CD14-positive monocyte (primary cell): ENCODE data around the gene RPS6KA5. TPM values are rescaled to one million over a fixed set of nuclear protein-coding genes. Genes with fewer than 3 reads are reported as not detected.
A peak's percentile ranks its signal among the peaks of the same experiment; 100 is the strongest.

Experiments
- DNase-seq, 3 donors: peaks; one replicate each; pipeline ENCODE4 v3.0.0-alpha.2; 2011 to 2022
- H2AFZ ChIP-seq: 2 replicates; pipeline ENCODE4 v1.6.0; 2012; ENCODE audit warnings: mild to moderate bottlenecking, low read depth, low read length, inconsistent platforms; ENCODE audit not compliant: insufficient read depth, poor library complexity, severe bottlenecking
- H3K27ac ChIP-seq, 2 donors: 1 replicate in 1 of 2; 2 replicates in 1 of 2; pipeline ENCODE4 v1.5.1; 2012 to 2013; ENCODE audit warnings: low read length in 2 of 2, control low read depth in 1 of 2, inconsistent platforms in 1 of 2, low read depth in 1 of 2, mild to moderate bottlenecking in 1 of 2
- H3K27me3 ChIP-seq, 2 donors: one replicate each; pipeline versions ENCODE4 v1.6.0 to v1.6.1; 2011 to 2013; ENCODE audit warnings: low read length in 2 of 2; ENCODE audit not compliant: control insufficient read depth in 2 of 2, insufficient read depth in 2 of 2
- H3K36me3 ChIP-seq, 2 donors: replicated peaks in 1 of 2; 1 replicate in 1 of 2; 2 replicates in 1 of 2; pipeline versions ENCODE4 v1.5.1 to v1.6.1; 2012 to 2013; ENCODE audit warnings: low read length in 2 of 2, control low read depth in 1 of 2, inconsistent platforms in 1 of 2, mild to moderate bottlenecking in 1 of 2; ENCODE audit not compliant: insufficient read depth in 2 of 2, control insufficient read depth in 1 of 2
- H3K4me1 ChIP-seq, 2 donors: 1 replicate in 1 of 2; 2 replicates in 1 of 2; pipeline versions ENCODE4 v1.5.1 to v1.6.1; 2012 to 2013; ENCODE audit warnings: low read length in 2 of 2, control low read depth in 1 of 2, inconsistent platforms in 1 of 2, mild to moderate bottlenecking in 1 of 2, moderate library complexity in 1 of 2; ENCODE audit not compliant: insufficient read depth in 2 of 2, control insufficient read depth in 1 of 2
- H3K4me2 ChIP-seq: replicated peaks from 2 replicates; pipeline ENCODE3; 2012; ENCODE audit warnings: low read length, moderate library complexity, mild to moderate bottlenecking; ENCODE audit not compliant: poor library complexity, severe bottlenecking; ENCODE audit errors: extremely low read depth
- H3K4me3 ChIP-seq, 3 experiments: fragments of 200-600 bp in 1 of 3; sonication (generic) in 1 of 3; replicated peaks in 1 of 3; 1 replicate in 2 of 3; 2 replicates in 1 of 3; pipeline ENCODE4 v1.5.1; 2011 to 2013; ENCODE audit warnings: low read length in 3 of 3, mild to moderate bottlenecking in 3 of 3, control low read depth in 2 of 3, low read depth in 2 of 3, inconsistent platforms in 1 of 3, moderate library complexity in 1 of 3
- H3K79me2 ChIP-seq: 2 replicates; pipeline ENCODE4 v1.6.0; 2012; ENCODE audit warnings: mild to moderate bottlenecking, control low read depth, inconsistent platforms, low read length, moderate library complexity; ENCODE audit not compliant: insufficient read depth
- H3K9ac ChIP-seq: 2 replicates; pipeline ENCODE4 v1.6.0; 2017; ENCODE audit warnings: low read length, mild to moderate bottlenecking; ENCODE audit not compliant: insufficient read depth, poor library complexity, severe bottlenecking
- H3K9me3 ChIP-seq, 2 donors: replicated peaks in 1 of 2; 1 replicate in 1 of 2; 2 replicates in 1 of 2; pipeline versions ENCODE4 v1.5.1 to v1.6.1; 2012 to 2013; ENCODE audit warnings: low read length in 2 of 2, control low read depth in 1 of 2; ENCODE audit not compliant: control insufficient read depth in 1 of 2, insufficient read depth in 1 of 2
- H4K20me1 ChIP-seq: 2 replicates; pipeline ENCODE4 v1.6.0; 2012; ENCODE audit warnings: mild to moderate bottlenecking, low read length, control low read depth, moderate library complexity; ENCODE audit not compliant: insufficient read depth
- H3K27ac Mint-ChIP-seq, 7 donors: one replicate each; pipeline ENCODE4 v1.8.0; 2020; ENCODE audit warnings: mild to moderate bottlenecking in 7 of 7, mixed read lengths in 7 of 7, moderate library complexity in 6 of 7, inconsistent platforms in 2 of 7
- H3K27me3 Mint-ChIP-seq, 3 donors: one replicate each; pipeline ENCODE4 v1.8.0; 2021 to 2022; ENCODE audit warnings: low read depth in 3 of 3, mild to moderate bottlenecking in 3 of 3, mixed read lengths in 3 of 3, moderate library complexity in 3 of 3, inconsistent platforms in 1 of 3
- H3K36me3 Mint-ChIP-seq, 2 donors: one replicate each; pipeline ENCODE4 v1.8.0; 2020; ENCODE audit warnings: mixed read lengths in 2 of 2, inconsistent platforms in 1 of 2, mild to moderate bottlenecking in 1 of 2
- H3K4me1 Mint-ChIP-seq: one replicate; pipeline ENCODE4 v1.8.0; 2020; ENCODE audit warnings: mild to moderate bottlenecking, mixed read lengths
- H3K4me3 Mint-ChIP-seq, 2 donors: one replicate each; pipeline ENCODE4 v1.8.0; 2020; ENCODE audit warnings: mild to moderate bottlenecking in 2 of 2, mixed read lengths in 2 of 2, moderate library complexity in 1 of 2
- H3K9me3 Mint-ChIP-seq, 7 donors: one replicate each; pipeline ENCODE4 v1.8.0; 2020 to 2022; ENCODE audit warnings: mixed read lengths in 7 of 7, mild to moderate bottlenecking in 6 of 7, moderate library complexity in 6 of 7, inconsistent platforms in 2 of 7
- whole genome bisulfite sequencing: methylation state at CpG from one replicate; pipeline ENCODE4 v1.1.5; 2013; ENCODE audit warnings: missing lambda C conversion rate; ENCODE audit not compliant: insufficient coverage; 5-methylcytosine and 5-hydroxymethylcytosine counted together
- intact Hi-C, 2 donors: fragments of 100-400 bp; cut with micrococcal nuclease; formaldehyde crosslinking; loops; one replicate each; pipeline versions ENCODE4 v1.15.0 to v1.15.1; 2023
- polyA plus RNA-seq, 3 donors: library from polyadenylated mRNA; depleted of rRNA in 1 of 3; unstranded in 2 of 3; stranded (reverse) in 1 of 3; fragments of 300-500 nt in 2 of 3; fragments of >200 nt in 1 of 3; fragmentation: Illumina TruSeq in 2 of 3; gene quantifications; 1 replicate in 2 of 3; 2 replicates in 1 of 3; pipeline ENCODE4 v1.2.3, GENCODE V29; 2012 to 2021
- TF ChIP-seq, protein P1 (sequence below): fragments of 200-600 bp; IDR thresholded peaks from one replicate; pipeline ENCODE4 v1.8.0; 2022; ENCODE audit warnings: antibody characterized with exemption, mild to moderate bottlenecking

Gene RPS6KA5
- polyA plus RNA-seq, 3 donors, result 4.4 to 10.1 (median 7.9) TPM

DNA sequence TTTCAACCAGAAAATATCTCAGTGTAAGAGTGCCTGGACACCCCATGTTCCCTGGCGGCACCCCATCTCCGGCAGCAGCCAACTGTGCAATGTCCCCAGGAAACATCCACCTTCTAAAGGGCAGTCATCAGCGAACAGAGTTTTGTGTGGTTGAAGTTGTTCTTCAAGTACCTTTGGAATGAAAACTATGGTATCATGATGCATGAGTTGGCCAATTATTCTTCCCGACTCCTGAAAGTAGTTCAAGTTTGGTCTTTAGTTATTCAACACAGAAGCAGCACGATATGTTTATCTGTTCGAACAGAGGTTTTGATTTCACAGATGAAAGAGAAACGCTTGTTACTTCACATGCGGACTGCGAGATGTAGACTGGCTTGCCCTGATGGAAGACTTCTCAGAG, 223.1 kb downstream of the RPS6KA5 start:
- H3K79me2 ChIP-seq, result no peaks in the 10 kb centered on the region
- intact Hi-C loops, result no loop called here
- no peak overlapping the region for H3K4me2 ChIP-seq
- H3K4me1 ChIP-seq, result peaks cover 10 to 20% of the 10 kb centered on the region in 2 donors
- no peaks in the 10 kb centered on the region for H3K36me3 ChIP-seq
- 100% methylated on average over 2 of the region's 9 CpGs for WGBS
- H3K9me3 Mint-ChIP-seq, result peaks cover 0 to 4% (median 2%) of the 10 kb centered on the region in 7 donors
- no peak overlapping the region for H3K4me3 Mint-ChIP-seq
- H3K4me1 Mint-ChIP-seq, result peaks cover 20% of the 10 kb centered on the region
- no peak for DNase-seq
- H2AFZ ChIP-seq, result no peak overlapping the region
- H3K27ac ChIP-seq, result no peak overlapping the region
- H3K27me3 Mint-ChIP-seq, result peaks cover 3 to 4% (median 3%) of the 10 kb centered on the region in 3 donors
- H3K27me3 ChIP-seq, result no peaks in the 10 kb centered on the region
- H3K9me3 ChIP-seq, result no peaks in the 10 kb centered on the region
- TF ChIP-seq, protein P1, sequence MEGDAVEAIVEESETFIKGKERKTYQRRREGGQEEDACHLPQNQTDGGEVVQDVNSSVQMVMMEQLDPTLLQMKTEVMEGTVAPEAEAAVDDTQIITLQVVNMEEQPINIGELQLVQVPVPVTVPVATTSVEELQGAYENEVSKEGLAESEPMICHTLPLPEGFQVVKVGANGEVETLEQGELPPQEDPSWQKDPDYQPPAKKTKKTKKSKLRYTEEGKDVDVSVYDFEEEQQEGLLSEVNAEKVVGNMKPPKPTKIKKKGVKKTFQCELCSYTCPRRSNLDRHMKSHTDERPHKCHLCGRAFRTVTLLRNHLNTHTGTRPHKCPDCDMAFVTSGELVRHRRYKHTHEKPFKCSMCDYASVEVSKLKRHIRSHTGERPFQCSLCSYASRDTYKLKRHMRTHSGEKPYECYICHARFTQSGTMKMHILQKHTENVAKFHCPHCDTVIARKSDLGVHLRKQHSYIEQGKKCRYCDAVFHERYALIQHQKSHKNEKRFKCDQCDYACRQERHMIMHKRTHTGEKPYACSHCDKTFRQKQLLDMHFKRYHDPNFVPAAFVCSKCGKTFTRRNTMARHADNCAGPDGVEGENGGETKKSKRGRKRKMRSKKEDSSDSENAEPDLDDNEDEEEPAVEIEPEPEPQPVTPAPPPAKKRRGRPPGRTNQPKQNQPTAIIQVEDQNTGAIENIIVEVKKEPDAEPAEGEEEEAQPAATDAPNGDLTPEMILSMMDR, result no peak
- no peak overlapping the region for H3K4me3 ChIP-seq
- no peak overlapping the region for H3K27ac Mint-ChIP-seq
- H4K20me1 ChIP-seq, result no peaks in the 10 kb centered on the region
- H3K9ac ChIP-seq, result no peak overlapping the region
- H3K36me3 Mint-ChIP-seq, result no peaks in the 10 kb centered on the region

DNA sequence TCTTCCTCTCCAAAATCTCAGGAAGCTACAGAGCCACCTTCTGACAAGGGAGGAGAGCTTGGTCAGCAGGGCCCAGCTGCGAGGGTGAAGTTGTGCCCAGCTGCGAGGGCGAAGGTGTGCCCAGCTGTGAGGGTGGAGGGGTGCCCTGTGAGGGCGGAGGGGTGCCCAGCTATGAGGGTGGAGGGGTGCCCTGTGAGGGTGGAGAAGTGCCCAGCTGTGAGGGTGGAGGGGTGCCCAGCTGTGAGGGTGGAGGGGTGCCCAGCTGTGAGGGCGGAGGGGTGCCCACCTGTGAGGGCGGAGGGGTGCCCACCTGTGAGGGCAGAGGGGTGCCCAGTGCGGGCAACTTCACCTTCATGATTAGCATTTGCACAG, 223.8 kb downstream of the RPS6KA5 start:
- H3K79me2 ChIP-seq, result no peaks in the 10 kb centered on the region

More for the DNA sequence above, 223.8 kb downstream of the RPS6KA5 start:
- intact Hi-C loops, result no loop called here
- peaks cover 0 to 4% (median 2%) of the 10 kb centered on the region in 7 donors for H3K9me3 Mint-ChIP-seq
- peaks cover 10 to 20% of the 10 kb centered on the region in 2 donors for H3K4me1 ChIP-seq
- H4K20me1 ChIP-seq, result no peaks in the 10 kb centered on the region
- H3K36me3 ChIP-seq, result no peaks in the 10 kb centered on the region
- no peak overlapping the region for H3K27ac ChIP-seq
- H3K4me1 Mint-ChIP-seq, result peaks cover 20% of the 10 kb centered on the region
- H3K9ac ChIP-seq, result peak overlapping the region; percentile 43
- peak overlapping the region in 2 of 7 donors; percentile 32 to 64 for H3K27ac Mint-ChIP-seq
- peak overlapping the region in 1 of 3 experiments; percentile 42 for H3K4me3 ChIP-seq
- peaks cover 3 to 6% (median 4%) of the 10 kb centered on the region in 3 donors for H3K27me3 Mint-ChIP-seq
- H2AFZ ChIP-seq, result peak overlapping the region; percentile 76
- H3K9me3 ChIP-seq, result no peaks in the 10 kb centered on the region
- H3K4me3 Mint-ChIP-seq, result peak overlapping the region; percentile 6 to 46
- peak overlapping the region; percentile 38 for H3K4me2 ChIP-seq
- TF ChIP-seq, protein P1, result no peak
- 47% methylated on average over 6 of the region's 7 CpGs for WGBS
- H3K36me3 Mint-ChIP-seq, result no peaks in the 10 kb centered on the region
- no peaks in the 10 kb centered on the region for H3K27me3 ChIP-seq
- DNase-seq, result no peak
